GM19193 (cell line): ENCODE measurements around the gene POLR1A.

Source experiments
- POLR2A ChIP-seq: IDR thresholded peaks from 4 replicates; pipeline ENCODE4 v1.6.1; 2011; ENCODE audit not compliant: insufficient read depth, insufficient read length; ENCODE audit errors: extremely low read depth

POLR1A gene

DNA sequence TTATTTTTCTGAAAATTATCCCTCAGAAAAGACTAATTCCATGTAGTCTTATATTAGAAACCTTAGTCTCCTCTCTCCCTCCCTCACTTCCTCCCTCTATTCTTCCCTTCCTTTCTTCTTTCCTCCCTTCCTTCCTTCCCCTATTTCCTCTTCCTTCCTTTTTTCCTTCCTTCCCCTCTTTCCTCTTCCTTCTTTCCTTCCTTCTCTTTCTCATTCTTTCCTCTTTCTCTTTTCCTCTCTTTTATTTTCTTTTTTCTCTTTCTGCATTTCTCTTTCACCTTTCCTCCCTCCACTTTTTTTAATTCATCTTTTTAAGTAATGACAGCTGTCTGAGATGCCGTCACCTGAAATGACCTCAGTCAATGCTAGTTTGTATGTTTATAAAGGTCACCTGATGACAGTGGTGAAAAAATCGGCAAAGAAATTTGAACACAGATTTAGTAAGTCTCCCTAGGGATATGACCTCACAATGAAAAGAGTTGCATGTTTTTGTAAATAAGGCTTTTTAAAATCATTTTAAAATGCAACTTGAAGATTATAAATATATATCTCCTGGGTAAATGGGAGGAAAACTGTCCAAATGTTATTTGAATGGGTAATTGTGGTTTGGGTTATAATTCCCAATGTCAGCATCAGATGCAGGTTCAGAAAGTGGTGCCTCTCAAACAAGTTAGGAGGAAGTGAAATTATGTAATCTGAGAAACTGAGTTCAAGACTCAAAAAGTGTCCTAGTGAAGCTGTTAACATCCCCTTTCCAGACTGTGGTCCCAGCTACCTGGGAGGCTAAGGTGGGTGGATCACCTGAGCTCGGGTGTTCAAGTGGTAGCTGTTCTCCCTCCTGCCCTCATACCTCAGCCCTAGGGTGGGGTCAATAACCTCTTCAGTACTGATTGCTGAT lies 126.6 kb downstream of the POLR1A start:
- no peak for TF ChIP-seq POLR2A

DNA sequence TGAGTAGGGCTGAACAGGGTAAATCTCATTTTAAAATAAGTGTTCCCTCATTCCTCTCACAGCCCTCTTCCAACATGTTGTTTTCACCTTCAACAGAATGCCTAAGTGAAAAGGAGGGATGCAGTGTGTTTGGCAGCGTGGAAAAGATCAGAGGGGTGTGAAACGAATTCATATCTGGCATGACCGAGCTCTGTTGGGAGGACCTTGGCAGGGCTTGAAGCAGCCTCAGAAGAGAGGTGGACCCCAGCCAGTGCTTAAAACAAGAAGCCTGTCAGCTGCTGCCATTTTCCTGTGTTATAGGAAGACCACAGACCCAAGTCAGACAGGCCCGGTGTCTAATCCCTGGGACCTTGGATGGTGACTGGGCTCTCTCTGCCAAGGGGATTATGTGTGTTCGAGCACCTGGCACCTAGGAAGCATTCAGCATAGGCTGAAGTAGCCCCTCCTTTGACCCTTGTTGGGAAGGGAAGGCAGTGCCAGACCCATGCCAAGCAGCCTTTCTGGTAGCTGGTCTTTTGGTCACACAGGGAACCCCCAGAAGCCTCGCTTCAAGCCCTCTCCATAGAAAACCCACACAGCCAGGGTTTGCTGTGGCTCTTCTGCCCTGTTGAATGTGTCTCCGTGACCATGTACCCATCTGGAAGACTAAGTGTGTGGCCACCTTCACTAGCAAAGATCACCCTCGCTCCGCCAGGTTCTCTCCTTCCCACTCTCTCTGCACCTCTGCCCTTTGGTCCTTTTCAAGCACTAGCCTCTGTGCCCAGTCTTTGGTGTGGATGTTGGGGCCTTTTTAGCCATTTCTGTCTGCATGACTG lies 129.4 kb downstream of the POLR1A start:
- TF ChIP-seq POLR2A = no peak

DNA sequence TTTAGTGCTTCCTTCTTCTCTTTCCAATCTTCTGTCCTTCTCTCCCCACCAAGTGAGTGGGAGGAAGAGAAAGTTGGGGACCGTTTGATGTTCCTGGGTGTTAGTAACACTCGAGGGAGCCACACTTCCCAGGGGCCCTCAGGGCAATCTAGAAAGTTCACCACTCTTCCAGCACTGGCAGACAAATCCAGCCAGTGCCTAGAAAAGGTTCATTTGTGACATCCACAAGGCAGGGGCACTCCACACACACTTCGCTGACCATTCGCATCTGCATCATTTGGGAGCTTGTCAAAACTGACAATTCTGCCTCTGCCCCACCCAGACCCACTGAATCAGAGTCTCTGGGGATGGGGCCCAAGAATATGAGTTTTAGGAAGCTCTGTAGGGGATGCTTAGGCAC lies 130.1 kb downstream of the POLR1A start:
- no peak for TF ChIP-seq POLR2A

DNA sequence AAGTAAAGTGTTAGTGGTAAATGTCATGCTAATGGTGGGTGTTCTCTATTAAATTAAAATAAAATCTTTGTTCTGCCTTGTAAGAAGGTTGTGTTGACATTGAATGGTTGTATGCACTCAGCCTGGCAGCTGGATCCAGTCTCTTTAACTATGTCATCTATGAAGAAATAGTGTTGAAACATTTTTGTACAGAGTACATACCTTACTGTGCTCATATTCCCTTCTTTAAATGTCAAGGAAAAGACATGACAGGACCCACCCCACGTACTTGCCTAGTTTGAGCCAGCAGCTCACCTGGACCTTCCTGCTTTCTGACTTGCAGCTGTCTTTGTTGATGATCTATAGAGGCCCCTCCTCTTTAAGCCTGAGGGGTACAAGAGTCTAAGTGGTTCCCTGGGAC lies 131.3 kb downstream of the POLR1A start:
- TF ChIP-seq POLR2A = no peak

DNA sequence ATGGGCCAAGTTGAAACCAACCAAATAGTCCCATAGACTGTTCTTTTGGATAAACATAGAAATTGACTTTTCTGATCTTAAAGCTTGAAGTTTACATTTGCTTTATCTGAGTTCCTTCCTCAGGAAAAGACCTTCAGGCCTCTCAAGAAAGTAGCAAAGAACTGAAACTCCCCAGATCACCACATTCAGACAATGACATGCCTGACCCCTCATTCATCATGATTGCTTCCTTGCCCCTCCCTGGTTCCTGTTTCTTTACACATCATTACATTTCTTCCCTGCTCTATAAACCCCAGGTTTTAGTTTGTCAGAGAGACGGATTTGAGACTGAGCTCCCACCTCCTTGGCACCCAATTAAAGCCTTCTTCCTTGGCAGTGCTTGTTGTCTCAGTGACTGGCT lies 133.3 kb downstream of the POLR1A start:
- TF ChIP-seq POLR2A = no peak

DNA sequence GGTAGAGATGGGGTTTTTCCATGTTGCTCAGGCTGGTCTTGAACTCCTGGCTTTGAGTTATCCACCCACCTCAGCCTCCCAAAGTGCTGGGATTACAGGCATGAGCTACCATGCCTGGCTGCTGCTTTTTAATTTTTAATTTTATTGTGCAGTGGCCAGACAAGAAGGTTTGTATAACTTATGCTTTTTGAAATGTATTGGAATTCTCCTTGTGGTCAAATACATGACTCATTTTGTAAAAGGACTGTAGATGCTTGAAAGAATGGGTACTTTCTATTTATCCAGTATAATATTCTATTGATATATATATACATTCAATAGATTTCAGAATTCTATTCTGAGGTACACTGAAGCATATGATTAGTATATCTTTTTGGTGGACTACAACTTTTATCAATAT lies 134.3 kb downstream of the POLR1A start:
- TF ChIP-seq POLR2A = no peak
